ENCODE measurements around the gene SYNRG.
"Not testable (repeated sequence)": the region's sequence is repeated elsewhere in the genome, so short reads cannot be mapped to it uniquely, and the experiment has no call there.

The SYNRG gene

DNA sequence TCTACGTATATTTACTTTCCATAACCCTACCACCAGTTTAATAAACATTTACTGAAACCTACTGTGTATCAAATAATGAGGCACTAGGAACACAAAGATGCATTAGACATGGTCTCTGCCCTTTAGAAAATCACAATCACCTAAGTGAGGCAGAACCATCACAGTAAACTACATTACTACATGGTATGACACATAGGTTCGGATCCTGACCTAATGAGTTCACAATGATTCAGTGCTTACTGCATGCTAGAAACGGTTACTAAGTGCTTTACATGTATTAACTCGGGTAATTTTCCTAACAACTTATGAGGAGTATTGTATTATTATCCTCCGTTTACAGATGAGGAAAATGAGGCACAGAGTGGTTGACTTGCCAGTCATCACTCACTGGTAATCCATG is 5.2 kb upstream of the SYNRG start:
- DNase-seq (ENCODE audit: low read depth, low spot score), result peak; percentile 76
- no peak overlapping the region for H3K4me3 ChIP-seq (ENCODE audit: low read depth, low read length)
- in situ Hi-C loops (cut with HindIII; ENCODE audit: low sequenced_read_pairs), result no loop called here
- TF ChIP-seq, protein P1, sequence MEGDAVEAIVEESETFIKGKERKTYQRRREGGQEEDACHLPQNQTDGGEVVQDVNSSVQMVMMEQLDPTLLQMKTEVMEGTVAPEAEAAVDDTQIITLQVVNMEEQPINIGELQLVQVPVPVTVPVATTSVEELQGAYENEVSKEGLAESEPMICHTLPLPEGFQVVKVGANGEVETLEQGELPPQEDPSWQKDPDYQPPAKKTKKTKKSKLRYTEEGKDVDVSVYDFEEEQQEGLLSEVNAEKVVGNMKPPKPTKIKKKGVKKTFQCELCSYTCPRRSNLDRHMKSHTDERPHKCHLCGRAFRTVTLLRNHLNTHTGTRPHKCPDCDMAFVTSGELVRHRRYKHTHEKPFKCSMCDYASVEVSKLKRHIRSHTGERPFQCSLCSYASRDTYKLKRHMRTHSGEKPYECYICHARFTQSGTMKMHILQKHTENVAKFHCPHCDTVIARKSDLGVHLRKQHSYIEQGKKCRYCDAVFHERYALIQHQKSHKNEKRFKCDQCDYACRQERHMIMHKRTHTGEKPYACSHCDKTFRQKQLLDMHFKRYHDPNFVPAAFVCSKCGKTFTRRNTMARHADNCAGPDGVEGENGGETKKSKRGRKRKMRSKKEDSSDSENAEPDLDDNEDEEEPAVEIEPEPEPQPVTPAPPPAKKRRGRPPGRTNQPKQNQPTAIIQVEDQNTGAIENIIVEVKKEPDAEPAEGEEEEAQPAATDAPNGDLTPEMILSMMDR (IDR thresholded peaks at IDR 0.05; ENCODE audit: low read depth, low read length), result no peak

DNA sequence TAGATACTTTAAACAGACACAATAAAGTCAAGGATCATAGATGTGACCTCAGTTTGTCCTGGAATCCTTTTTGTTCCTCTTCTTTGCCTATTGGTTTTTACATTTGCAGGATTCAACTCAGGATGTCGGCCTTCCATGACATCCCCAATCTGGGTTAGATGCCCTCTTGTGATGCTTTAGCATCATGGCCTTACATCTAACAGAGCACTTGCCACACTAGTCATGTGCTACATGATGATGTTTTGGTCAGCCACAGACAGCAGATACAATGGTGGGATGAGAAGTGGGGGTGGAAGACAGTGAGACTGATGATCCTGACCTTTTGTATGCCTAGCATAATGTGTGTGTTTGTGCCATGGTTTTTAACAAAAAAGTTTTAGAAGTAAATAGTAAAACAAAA is 1.8 kb upstream of the SYNRG start:
- TF ChIP-seq, protein P1 (IDR thresholded peaks at IDR 0.05; ENCODE audit: low read depth, low read length), result no peak
- in situ Hi-C loops (cut with HindIII; ENCODE audit: low sequenced_read_pairs), result no loop called here
- no peak overlapping the region for H3K4me3 ChIP-seq (ENCODE audit: low read depth, low read length)
- no peak for DNase-seq (ENCODE audit: low read depth, low spot score)

GRCh38 chr17:37610041-37610420 is 813 bp upstream of the SYNRG start:
- in situ Hi-C loops (cut with HindIII; ENCODE audit: low sequenced_read_pairs); DNase-seq (ENCODE audit: low read depth, low spot score): not testable (repeated sequence)
- peak overlapping the region; percentile 33 for H3K4me3 ChIP-seq (ENCODE audit: low read depth, low read length)

DNA sequence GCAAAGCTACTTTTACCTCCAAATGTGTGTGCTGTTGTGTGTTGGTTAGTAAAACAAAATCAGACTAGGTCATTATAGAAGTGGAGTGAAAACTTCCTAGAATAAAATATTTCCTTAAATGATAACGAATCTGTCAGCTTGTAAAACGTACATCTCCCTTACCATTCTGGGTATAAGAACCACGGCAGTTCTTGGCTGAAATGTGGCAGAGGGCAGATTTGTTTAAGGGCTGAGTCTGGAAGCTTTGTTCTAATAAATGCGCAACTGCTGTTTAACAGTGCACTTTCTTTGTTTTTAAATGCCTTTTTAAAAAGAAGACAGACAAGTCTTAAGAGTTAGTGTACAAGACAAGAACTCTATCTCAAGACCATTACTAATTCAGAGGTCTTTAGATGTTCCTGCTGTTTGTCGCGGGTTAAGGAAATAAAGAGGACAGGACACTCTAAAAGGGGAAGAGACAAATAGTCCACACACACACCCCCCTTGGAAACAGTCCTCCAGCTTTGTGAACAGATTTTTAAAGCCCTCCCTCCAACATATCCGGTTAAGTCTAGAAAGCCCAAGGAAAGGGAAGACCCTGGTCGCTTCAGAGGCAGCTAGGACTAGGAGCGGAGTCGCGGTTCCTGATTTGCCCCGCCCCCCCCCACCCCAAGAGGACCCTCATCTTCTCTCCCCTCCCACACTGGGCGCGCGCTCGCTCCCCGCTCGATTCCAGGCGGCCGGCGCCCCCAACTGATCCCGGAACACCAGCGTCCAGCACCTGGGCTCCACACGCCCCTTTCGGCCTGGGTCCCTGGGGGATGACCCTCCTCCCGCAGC is 658 bp downstream of the SYNRG start:
- in situ Hi-C loops (cut with HindIII; ENCODE audit: low sequenced_read_pairs), result no loop called here
- peak; percentile 52 for DNase-seq (ENCODE audit: low read depth, low spot score)
- TF ChIP-seq, protein P1 (IDR thresholded peaks at IDR 0.05; ENCODE audit: low read depth, low read length), result no peak
- peak overlapping the region; percentile 88 for H3K4me3 ChIP-seq (ENCODE audit: low read depth, low read length)

GRCh38 chr17:37607637-37608331 is 1.4 kb downstream of the SYNRG start:
- in situ Hi-C loops (cut with HindIII; ENCODE audit: low sequenced_read_pairs), result no loop called here
- TF ChIP-seq, protein P1 (IDR thresholded peaks at IDR 0.05; ENCODE audit: low read depth, low read length), result no peak
- H3K4me3 ChIP-seq (ENCODE audit: low read depth, low read length), result peak overlapping the region; percentile 88
- no peak for DNase-seq (ENCODE audit: low read depth, low spot score)

DNA sequence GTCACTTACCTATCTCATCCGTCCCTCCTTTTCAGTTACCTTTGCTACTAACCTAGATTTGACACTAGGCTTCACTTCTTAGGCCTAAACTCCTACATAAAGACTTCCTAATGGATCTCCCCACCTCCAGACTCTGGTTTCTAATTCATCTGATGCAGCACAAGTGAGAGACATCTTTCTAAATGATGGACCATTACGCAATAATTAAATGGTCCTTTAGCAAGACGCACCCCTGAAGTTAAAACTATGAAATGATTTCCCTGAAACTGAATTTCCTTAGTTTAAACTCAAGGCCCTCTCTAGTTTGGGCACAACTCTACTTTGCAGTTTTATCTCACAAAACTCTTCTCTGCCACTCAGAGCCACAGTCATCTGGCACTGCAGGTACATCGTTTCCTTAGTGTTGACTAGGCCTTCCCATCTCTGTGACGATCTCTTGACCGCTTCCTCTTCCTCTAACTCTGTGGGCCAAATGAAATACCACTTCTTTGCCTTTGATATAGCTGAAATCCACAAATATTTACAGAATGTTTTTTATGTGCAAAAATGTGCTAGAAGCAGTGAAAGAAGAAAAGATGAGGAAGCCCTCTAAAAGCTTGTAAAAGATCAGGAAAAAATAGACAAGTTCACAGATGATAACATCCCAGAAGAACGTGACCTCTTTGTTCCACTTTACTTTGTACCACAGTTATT is 3.3 kb downstream of the SYNRG start:
- DNase-seq (ENCODE audit: low read depth, low spot score), result no peak
- TF ChIP-seq, protein P1 (IDR thresholded peaks at IDR 0.05; ENCODE audit: low read depth, low read length), result no peak
- no peak overlapping the region for H3K4me3 ChIP-seq (ENCODE audit: low read depth, low read length)
- in situ Hi-C loops (cut with HindIII; ENCODE audit: low sequenced_read_pairs), result no loop called here
